ENCODE measurements around the gene GMPR. TPM values are rescaled to one million over a fixed set of nuclear protein-coding genes. Genes with fewer than 3 reads are reported as not detected.

Gene GMPR
- polyA plus RNA-seq, 1 donor (not counting 4 experiments of a cell fraction or from before 2014, with no cell fraction given), result 0.50 TPM

DNA sequence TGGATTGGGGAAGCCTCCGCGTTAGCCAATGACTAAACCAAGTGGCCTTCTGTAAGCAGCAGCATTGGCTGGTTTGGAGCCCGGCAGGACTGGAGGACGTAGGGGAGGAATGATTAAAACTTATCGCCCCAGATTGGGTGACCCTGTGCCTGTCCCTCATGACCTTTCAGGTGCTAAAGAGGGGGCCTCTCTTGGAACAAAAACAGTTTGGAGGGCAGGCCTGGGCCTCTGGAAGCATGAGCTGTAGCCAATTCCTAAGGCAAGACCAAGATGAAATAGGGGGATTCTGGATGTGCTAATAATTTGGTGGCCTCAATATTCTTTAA lies 1.4 kb downstream of the GMPR start:
- H3K4me3 ChIP-seq (ENCODE audit: control insufficient read depth in 2 of 3, extremely low read depth in 1 of 3, insufficient read depth in 2 of 3, low read depth in 1 of 3, low read length in 3 of 3), result no peak overlapping the region
- peaks cover 28% of the 10 kb centered on the region for H3K27me3 ChIP-seq (ENCODE audit: control insufficient read depth, extremely low read depth, insufficient read depth, low read length)
- dilution Hi-C loops (cut with MboI; ENCODE audit: extremely low pct_ligation_motif_present, low sequenced_read_pairs), result no loop called here
- H3K79me2 ChIP-seq (ENCODE audit: control insufficient read depth, insufficient read depth, low read length), result no peaks in the 10 kb centered on the region
- H3K9me1 ChIP-seq (ENCODE audit: control insufficient read depth, extremely low read depth, insufficient read depth, low read length), result no peaks in the 10 kb centered on the region
- DNase-seq (ENCODE audit: low read depth, low spot score) (no peak), FAIRE-seq (no peak)
- H3K36me3 ChIP-seq (ENCODE audit: control insufficient read depth in 2 of 2, extremely low read depth in 1 of 2, insufficient read depth in 2 of 2, low read length in 2 of 2), result no peaks in the 10 kb centered on the region
- H3K4me2 ChIP-seq (ENCODE audit: control insufficient read depth, extremely low read depth, insufficient read depth, low read depth, low read length), result no peak overlapping the region
- no peak overlapping the region for H3K27ac ChIP-seq (ENCODE audit: control insufficient read depth, insufficient read depth, low read length)
- no peak overlapping the region for H2AFZ ChIP-seq (ENCODE audit: control insufficient read depth, low read length)
- no peaks in the 10 kb centered on the region for H4K20me1 ChIP-seq (ENCODE audit: control insufficient read depth, extremely low read depth, insufficient read depth, low read length)
- no peaks in the 10 kb centered on the region for H3K9me3 ChIP-seq (ENCODE audit: control insufficient read depth, low read depth, low read length)
- H3K9ac ChIP-seq (ENCODE audit: control insufficient read depth, extremely low read depth, insufficient read depth, low read length), result no peak overlapping the region
- TF ChIP-seq, protein P1, sequence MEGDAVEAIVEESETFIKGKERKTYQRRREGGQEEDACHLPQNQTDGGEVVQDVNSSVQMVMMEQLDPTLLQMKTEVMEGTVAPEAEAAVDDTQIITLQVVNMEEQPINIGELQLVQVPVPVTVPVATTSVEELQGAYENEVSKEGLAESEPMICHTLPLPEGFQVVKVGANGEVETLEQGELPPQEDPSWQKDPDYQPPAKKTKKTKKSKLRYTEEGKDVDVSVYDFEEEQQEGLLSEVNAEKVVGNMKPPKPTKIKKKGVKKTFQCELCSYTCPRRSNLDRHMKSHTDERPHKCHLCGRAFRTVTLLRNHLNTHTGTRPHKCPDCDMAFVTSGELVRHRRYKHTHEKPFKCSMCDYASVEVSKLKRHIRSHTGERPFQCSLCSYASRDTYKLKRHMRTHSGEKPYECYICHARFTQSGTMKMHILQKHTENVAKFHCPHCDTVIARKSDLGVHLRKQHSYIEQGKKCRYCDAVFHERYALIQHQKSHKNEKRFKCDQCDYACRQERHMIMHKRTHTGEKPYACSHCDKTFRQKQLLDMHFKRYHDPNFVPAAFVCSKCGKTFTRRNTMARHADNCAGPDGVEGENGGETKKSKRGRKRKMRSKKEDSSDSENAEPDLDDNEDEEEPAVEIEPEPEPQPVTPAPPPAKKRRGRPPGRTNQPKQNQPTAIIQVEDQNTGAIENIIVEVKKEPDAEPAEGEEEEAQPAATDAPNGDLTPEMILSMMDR (optimal IDR thresholded peaks at IDR 0.05 in 1 of 3, IDR thresholded peaks at IDR 0.05 in 1 of 3, conservative IDR thresholded peaks at IDR 0.05 in 1 of 3; ENCODE audit: extremely low read depth in 1 of 3, insufficient read depth in 2 of 3, low read length in 3 of 3), result no peak
- no peak for TF ChIP-seq EZH2 (IDR thresholded peaks at IDR 0.05; ENCODE audit: low read length)
- peaks cover 17% of the 10 kb centered on the region for H3K4me1 ChIP-seq (ENCODE audit: control insufficient read depth, extremely low read depth, insufficient read depth, low read length)

DNA sequence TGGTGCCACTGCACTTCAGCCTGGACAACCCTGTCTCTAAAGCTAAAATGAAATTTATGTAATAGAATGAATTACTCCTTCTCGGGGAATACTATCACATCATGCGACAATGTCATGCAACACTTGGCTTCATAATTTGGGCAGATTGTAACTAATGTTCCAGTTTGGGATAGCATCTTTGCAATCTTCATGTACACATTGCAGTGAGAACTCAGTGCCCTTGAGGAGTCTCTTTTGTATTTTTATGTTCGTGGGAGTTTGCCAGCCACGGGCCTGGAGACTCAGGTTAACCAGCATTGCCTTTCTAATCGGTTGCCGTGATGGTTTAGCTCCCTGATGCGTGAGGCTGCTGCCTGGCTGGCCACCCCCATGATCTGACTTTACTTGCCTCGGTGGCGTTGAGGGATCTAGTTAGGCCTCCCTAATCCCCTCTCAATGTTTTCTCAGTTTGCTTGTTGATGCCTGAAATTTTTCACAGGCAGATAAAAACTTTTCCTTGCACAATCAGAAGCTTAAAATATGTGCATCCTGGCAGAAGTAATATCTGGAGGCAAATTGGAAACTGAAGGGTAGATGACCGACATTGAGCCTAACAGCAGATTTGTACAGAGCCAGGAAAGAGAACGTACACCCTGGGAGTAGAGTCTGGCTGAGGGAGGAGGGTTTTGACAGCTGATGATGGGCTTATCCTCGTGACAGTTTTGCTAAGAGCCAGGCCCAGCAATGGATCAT lies 2.4 kb downstream of the GMPR start:
- H4K20me1 ChIP-seq (ENCODE audit: control insufficient read depth, extremely low read depth, insufficient read depth, low read length), result no peaks in the 10 kb centered on the region
- TF ChIP-seq, protein P1 (optimal IDR thresholded peaks at IDR 0.05 in 1 of 3, IDR thresholded peaks at IDR 0.05 in 1 of 3, conservative IDR thresholded peaks at IDR 0.05 in 1 of 3; ENCODE audit: extremely low read depth in 1 of 3, insufficient read depth in 2 of 3, low read length in 3 of 3), result no peak
- TF ChIP-seq EZH2 (IDR thresholded peaks at IDR 0.05; ENCODE audit: low read length), result no peak
- H3K27ac ChIP-seq (ENCODE audit: control insufficient read depth, insufficient read depth, low read length), result no peak overlapping the region
- dilution Hi-C loops (cut with MboI; ENCODE audit: extremely low pct_ligation_motif_present, low sequenced_read_pairs), result no loop called here
- H2AFZ ChIP-seq (ENCODE audit: control insufficient read depth, low read length), result no peak overlapping the region
- H3K9ac ChIP-seq (ENCODE audit: control insufficient read depth, extremely low read depth, insufficient read depth, low read length), result no peak overlapping the region
- no peaks in the 10 kb centered on the region for H3K36me3 ChIP-seq (ENCODE audit: control insufficient read depth in 2 of 2, extremely low read depth in 1 of 2, insufficient read depth in 2 of 2, low read length in 2 of 2)
- DNase-seq (ENCODE audit: low read depth, low spot score), result no peak
- H3K4me2 ChIP-seq (ENCODE audit: control insufficient read depth, extremely low read depth, insufficient read depth, low read depth, low read length), result no peak overlapping the region
- peaks cover 26% of the 10 kb centered on the region for H3K4me1 ChIP-seq (ENCODE audit: control insufficient read depth, extremely low read depth, insufficient read depth, low read length)
- no peak for FAIRE-seq
- no peaks in the 10 kb centered on the region for H3K9me3 ChIP-seq (ENCODE audit: control insufficient read depth, low read depth, low read length)
- H3K4me3 ChIP-seq (ENCODE audit: control insufficient read depth in 2 of 3, extremely low read depth in 1 of 3, insufficient read depth in 2 of 3, low read depth in 1 of 3, low read length in 3 of 3), result no peak overlapping the region
- no peaks in the 10 kb centered on the region for H3K9me1 ChIP-seq (ENCODE audit: control insufficient read depth, extremely low read depth, insufficient read depth, low read length)
- peaks cover 24% of the 10 kb centered on the region for H3K27me3 ChIP-seq (ENCODE audit: control insufficient read depth, extremely low read depth, insufficient read depth, low read length)
- no peaks in the 10 kb centered on the region for H3K79me2 ChIP-seq (ENCODE audit: control insufficient read depth, insufficient read depth, low read length)

Data from keratinocyte (primary cell).